Caki2 (cell line): ENCODE data around the gene ZP2. TPM values are rescaled to one million over a fixed set of nuclear protein-coding genes. Genes with fewer than 3 reads are reported as not detected.
"Not testable (repeated sequence)": the region's sequence is repeated elsewhere in the genome, so short reads cannot be mapped to it uniquely, and the experiment has no call there.

Experiments
- DNase-seq: peaks from one replicate; pipeline ENCODE4 v3.0.0-alpha.2; 2015; ENCODE audit warnings: low read depth
- in situ Hi-C: cut with HindIII; loops from 2 replicates; pipeline ENCODE4 v1.10.0; 2016; ENCODE audit warnings: low sequenced_read_pairs, low pct_unique_long_range_greater_than_20kb, mixed read lengths
- total RNA-seq: library from RNA; depleted of rRNA; stranded (reverse); fragments of >200 nt; shearing (Covaris generic); gene quantifications from 2 replicates; pipeline ENCODE4 v1.2.3, GENCODE V29; 2014; ENCODE audit warnings: low replicate concordance

ZP2 gene
- total RNA-seq, 1 experiment from 2014 or later, result not detected

- DNase-seq, result peak; percentile 81
- in situ Hi-C loops, result no loop called here
Observed at GRCh38 chr16:21222495-21223337, 11.3 kb upstream of the ZP2 start.

DNA sequence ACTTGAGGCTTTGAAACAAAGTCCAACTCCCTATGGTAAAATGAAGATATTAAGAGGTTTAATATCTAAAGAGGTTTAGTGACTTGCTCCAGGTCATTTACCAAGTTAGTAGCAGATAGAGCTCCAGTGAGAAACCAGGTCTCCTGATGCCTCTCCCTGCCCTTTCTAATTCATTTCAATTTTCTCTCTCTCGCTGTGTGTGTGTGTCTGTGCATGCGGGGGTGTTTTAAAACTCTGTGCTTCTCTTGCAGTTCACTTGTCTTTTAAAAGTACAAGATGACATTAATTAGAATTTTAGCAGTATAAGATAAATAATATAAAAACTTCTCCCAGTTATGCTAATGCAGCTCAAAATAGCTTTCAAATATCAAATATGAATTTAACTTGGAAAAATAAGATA, 8.2 kb upstream of the ZP2 start:
- in situ Hi-C loops, result no loop called here
- DNase-seq, result no peak

DNA sequence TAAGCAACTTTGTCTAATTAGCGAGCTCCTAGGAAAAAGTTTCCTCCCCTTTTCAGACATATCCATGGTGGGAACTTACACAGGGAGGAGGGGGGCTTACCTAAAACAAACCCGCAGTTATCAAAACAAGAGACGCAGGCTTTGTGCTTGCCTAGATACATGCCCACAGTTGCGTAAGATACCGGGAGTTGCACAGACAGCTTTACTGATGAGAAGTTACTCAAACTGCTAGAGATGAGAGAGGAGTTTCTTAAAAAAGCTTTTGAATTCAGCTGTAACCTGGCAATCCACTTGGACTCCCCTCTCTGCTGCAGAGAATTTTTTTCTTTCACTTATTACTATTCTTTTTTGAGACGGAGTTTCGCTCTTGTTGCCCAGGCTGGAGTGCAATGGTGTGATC, 6.8 kb upstream of the ZP2 start:
- DNase-seq, result no peak
- in situ Hi-C loops, result no loop called here

GRCh38 chr16:21217121-21217520, 5.7 kb upstream of the ZP2 start:
- no peak for DNase-seq
- in situ Hi-C loops, result no loop called here

GRCh38 chr16:21214086-21214485, 2.7 kb upstream of the ZP2 start:
- DNase-seq, result no peak
- in situ Hi-C loops, result no loop called here

GRCh38 chr16:21208446-21209230, 2.7 kb downstream of the ZP2 start:
- no peak for DNase-seq
- in situ Hi-C loops, result no loop called here

DNA sequence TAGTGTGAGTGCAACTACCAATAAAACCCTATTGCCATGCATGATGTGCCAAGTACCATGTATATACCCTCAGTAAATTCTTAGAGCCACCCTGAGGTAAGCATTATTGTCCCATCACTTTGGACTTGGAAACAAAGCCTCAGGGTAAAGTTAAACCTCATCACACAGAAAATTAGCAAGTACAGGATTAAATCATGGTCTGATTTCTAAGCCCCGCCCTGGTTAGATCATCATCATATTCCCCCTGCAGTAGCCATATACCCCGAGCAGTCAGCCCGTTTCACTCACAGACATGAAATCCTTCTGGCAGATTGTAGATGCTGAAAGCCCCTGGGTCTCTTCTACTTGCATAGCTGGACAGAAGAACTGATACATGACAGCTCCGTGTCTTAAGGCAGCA, 4.8 kb downstream of the ZP2 start:
- in situ Hi-C loops, result no loop called here

GRCh38 chr16:21205303-21205702, 6.1 kb downstream of the ZP2 start:
- no peak for DNase-seq
- in situ Hi-C loops, result no loop called here

More for the DNA sequence above, 4.8 kb downstream of the ZP2 start:
- no peak for DNase-seq

DNA sequence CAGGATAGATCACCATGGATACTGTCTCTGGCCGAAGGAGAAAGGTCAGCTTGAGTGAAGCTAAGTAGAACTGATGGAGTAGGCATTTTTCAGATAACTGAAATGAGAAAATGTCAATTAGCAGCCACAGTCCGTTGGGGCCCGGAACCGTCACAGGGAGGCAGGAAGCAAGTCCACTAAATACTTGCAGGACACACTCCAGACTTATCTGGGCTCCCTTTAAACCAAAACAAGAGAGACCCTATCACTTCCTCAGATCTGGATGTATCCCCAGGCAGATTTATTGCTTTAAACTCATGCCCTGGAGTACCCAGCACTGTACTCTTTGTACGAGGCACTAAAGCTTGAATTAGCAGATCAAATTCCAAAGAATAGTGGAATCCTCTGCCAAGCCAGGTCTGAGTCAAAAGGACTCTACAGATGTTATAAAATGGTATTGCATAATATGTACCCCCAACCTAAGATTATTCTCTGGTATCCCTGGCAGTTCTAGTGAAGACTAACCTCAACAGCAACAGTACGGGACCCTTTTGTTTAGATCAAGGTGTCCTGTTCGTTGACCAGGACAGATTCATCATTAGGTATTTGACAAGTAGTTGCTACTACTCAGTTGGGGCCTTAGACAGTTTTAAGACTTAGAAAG, 8.1 kb downstream of the ZP2 start:
- DNase-seq, result no peak
- in situ Hi-C loops, result no loop called here

DNA sequence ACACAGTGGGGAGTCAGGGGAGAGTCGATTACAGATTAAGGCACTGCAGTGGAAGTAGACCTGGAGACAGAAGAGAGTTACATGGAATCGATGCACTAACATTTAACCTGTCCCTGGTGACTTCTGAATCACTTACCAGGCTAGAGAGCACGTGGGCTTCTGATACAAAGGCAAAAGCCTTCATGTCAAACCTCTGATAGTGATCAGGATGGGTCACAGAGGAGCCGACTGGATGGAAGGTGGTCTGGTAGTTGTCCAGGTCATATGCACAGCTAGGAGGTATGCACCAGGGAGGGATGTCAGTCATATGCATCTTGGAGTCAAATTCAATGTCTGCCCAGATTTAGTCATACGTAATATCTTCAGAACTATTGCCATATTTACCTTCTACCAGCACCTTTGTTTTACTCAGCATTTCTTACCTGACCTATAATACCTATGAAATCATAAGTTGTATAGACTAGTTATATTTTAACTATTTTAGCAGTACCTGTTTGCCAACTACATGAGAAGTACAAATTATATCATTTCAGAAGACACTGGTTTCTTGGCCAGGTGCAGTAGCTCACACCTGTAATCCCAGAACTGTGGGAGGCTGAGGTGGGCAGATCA, 11.7 kb downstream of the ZP2 start:
- in situ Hi-C loops, result no loop called here
- no peak for DNase-seq

- in situ Hi-C loops, result no loop called here
- DNase-seq, result no peak
Observed at GRCh38 chr16:21197621-21198020, 13.8 kb downstream of the ZP2 start.

DNA sequence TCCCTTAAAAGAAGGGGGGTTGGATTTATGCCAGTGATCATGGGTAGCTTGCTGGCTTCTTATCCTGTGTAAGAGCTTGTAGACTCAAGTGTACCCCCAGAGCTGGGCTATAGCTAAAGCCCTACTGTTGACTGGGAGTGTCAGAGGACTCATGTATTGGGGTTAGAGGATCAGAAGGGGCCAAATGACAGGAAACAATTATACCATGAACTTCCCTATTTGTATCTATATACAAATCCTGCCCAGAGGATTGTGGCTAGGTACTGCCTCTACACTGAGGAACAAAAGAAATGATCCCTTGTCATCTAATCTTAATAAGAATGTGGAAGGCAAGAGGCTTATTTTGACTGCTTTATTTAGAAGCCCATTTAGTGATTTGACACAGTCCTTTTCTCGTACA, 14.3 kb downstream of the ZP2 start:
- in situ Hi-C loops, result no loop called here
- no peak for DNase-seq

- DNase-seq, in situ Hi-C loops: not testable (repeated sequence)
Observed at GRCh38 chr16:21195330-21195729, 16.0 kb downstream of the ZP2 start.

GRCh38 chr16:21194771-21195301, 16.5 kb downstream of the ZP2 start:
- in situ Hi-C loops, result no loop called here
- DNase-seq, result peak; percentile 24

- in situ Hi-C loops, result no loop called here
Observed at GRCh38 chr16:21192991-21193390, 18.4 kb downstream of the ZP2 start.

DNA sequence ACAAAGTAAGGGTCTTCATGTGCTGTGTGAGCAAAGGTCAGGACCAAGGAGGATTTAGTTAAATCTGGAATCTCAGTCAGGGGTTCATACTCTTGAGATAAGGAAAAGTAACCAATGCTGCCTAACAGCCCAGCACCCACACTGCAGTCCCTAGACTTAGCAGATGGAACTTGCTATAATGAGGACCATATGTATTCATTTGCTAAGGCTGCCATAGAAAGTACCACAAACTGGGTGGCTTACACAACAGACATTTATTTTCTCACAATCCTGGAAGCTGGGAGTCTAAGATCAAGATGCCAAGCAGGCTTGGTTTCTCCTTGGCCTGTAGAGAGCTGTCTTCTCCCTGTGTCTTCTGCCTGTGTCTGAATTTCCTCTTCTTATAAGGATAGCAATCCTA, 20.8 kb downstream of the ZP2 start:
- in situ Hi-C loops, result no loop called here
- DNase-seq, result no peak

More at GRCh38 chr16:21192991-21193390, 18.4 kb downstream of the ZP2 start:
- DNase-seq, result no peak

GRCh38 chr16:21190013-21190412, 21.4 kb downstream of the ZP2 start:
- in situ Hi-C loops, result no loop called here
- no peak for DNase-seq

GRCh38 chr16:21189311-21189710, 22.1 kb downstream of the ZP2 start:
- DNase-seq, result no peak
- in situ Hi-C loops, result loop anchor here (10.0 kb wide), 1 partner anchor 115 kb away; no protein-coding TSS in a partner anchor
